Measurements from ENCODE around the gene NRAP.

DNA sequence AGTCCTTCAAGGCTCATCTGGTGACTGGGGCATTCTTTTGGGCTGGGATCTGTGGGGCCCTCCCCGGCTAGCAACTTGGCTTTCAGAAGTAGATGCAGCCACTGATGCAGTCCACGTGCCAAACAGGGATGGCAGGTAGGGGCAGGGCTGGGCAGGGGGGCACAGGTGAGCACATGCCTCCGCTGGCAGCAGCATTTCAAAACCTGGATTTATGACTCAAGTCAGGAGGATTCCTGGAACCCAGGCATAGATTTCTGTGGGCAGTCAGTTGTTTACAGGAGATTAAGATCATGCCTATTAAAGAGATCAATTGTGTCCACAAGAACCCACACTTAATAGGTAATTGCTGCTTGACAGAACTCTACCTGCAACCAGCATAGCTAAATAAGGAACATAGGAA is 111.8 kb downstream of the NRAP start:
- TF ChIP-seq, protein P1, sequence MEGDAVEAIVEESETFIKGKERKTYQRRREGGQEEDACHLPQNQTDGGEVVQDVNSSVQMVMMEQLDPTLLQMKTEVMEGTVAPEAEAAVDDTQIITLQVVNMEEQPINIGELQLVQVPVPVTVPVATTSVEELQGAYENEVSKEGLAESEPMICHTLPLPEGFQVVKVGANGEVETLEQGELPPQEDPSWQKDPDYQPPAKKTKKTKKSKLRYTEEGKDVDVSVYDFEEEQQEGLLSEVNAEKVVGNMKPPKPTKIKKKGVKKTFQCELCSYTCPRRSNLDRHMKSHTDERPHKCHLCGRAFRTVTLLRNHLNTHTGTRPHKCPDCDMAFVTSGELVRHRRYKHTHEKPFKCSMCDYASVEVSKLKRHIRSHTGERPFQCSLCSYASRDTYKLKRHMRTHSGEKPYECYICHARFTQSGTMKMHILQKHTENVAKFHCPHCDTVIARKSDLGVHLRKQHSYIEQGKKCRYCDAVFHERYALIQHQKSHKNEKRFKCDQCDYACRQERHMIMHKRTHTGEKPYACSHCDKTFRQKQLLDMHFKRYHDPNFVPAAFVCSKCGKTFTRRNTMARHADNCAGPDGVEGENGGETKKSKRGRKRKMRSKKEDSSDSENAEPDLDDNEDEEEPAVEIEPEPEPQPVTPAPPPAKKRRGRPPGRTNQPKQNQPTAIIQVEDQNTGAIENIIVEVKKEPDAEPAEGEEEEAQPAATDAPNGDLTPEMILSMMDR (IDR thresholded peaks at IDR 0.05): no peak
- TF ChIP-seq POLR2A (IDR thresholded peaks at IDR 0.05): no peak
